Measurements from ENCODE around the gene LMBRD2. TPM values are rescaled to one million over a fixed set of nuclear protein-coding genes. Genes with fewer than 3 reads are reported as not detected.

Gene LMBRD2
- total and polyA plus RNA-seq, 2 donors (not counting 3 experiments of a cell fraction or from before 2014, with no cell fraction given), result 1.2 to 5.2 TPM

DNA sequence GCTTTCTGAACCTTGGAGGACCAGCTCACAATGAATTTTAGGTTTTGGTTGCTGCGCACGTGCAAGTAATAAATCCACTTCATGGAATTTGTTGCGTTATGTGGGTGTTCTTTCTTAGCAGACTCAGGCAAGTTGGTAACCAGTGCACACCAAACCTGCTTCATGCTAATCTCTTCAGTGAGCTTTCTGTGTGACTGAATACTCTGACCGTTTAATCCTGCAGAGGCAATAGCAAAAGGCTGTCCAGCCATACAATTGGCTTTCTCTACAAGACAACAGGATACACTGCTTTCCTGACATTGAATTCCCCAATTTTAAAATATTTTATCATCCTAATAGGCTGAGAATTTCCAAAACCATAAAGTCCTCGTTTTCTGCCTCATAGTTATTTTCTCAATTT is 95.3 kb downstream of the LMBRD2 start:
- no peak for FAIRE-seq
- no peaks in the 10 kb centered on the region for H3K27me3 ChIP-seq (ENCODE audit: control insufficient read depth in 2 of 2, insufficient read depth in 2 of 2, low read length in 2 of 2)
- H4K20me1 ChIP-seq (replicated peaks; ENCODE audit: control insufficient read depth, extremely low read depth, insufficient read depth, low read length), result no peaks in the 10 kb centered on the region
- H3K27ac ChIP-seq (ENCODE audit: insufficient read depth, low read depth, low read length), result no peak overlapping the region
- no peaks in the 10 kb centered on the region for H3K79me2 ChIP-seq (ENCODE audit: control insufficient read depth, insufficient read depth, low read length)
- no peak for TF ChIP-seq JUN (IDR thresholded peaks at IDR 0.05; ENCODE audit: borderline replicate concordance, insufficient read depth, insufficient read length, low read depth)
- TF ChIP-seq, protein P1, sequence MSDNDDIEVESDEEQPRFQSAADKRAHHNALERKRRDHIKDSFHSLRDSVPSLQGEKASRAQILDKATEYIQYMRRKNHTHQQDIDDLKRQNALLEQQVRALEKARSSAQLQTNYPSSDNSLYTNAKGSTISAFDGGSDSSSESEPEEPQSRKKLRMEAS (IDR thresholded peaks at IDR 0.05; ENCODE audit: insufficient read depth, insufficient read length), result no peak
- no peak for TF ChIP-seq FOS (IDR thresholded peaks at IDR 0.05; ENCODE audit: borderline replicate concordance, insufficient read depth, low read length)
- TF ChIP-seq POLR2AphosphoS5 (IDR thresholded peaks at IDR 0.05; ENCODE audit: insufficient read depth, low read depth, low read length), result no peak
- no peak for TF ChIP-seq GATA2 (IDR thresholded peaks at IDR 0.05; ENCODE audit: insufficient read depth, insufficient read length, low read depth, low read length)
- TF ChIP-seq, protein P2, sequence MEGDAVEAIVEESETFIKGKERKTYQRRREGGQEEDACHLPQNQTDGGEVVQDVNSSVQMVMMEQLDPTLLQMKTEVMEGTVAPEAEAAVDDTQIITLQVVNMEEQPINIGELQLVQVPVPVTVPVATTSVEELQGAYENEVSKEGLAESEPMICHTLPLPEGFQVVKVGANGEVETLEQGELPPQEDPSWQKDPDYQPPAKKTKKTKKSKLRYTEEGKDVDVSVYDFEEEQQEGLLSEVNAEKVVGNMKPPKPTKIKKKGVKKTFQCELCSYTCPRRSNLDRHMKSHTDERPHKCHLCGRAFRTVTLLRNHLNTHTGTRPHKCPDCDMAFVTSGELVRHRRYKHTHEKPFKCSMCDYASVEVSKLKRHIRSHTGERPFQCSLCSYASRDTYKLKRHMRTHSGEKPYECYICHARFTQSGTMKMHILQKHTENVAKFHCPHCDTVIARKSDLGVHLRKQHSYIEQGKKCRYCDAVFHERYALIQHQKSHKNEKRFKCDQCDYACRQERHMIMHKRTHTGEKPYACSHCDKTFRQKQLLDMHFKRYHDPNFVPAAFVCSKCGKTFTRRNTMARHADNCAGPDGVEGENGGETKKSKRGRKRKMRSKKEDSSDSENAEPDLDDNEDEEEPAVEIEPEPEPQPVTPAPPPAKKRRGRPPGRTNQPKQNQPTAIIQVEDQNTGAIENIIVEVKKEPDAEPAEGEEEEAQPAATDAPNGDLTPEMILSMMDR (IDR thresholded peaks at IDR 0.05; ENCODE audit: extremely low read depth in 1 of 2, insufficient read depth in 1 of 2, low read depth in 1 of 2, low read length in 2 of 2), result no peak
- TF ChIP-seq POLR2A (IDR thresholded peaks at IDR 0.05; ENCODE audit: low read depth, low read length), result no peak
- TF ChIP-seq MYC (IDR thresholded peaks at IDR 0.05; ENCODE audit: low read depth, low read length), result no peak
- no peak for TF ChIP-seq EZH2 (IDR thresholded peaks at IDR 0.05; ENCODE audit: borderline replicate concordance, low read depth, low read length, severe bottlenecking)
- H3K36me3 ChIP-seq (ENCODE audit: control insufficient read depth in 2 of 2, extremely low read depth in 1 of 2, insufficient read depth in 2 of 2, low read length in 2 of 2), result no peaks in the 10 kb centered on the region
- intact Hi-C loops (cut with micrococcal nuclease), result no loop called here
- DNase-seq (ENCODE audit: low read depth, low spot score), result no peak
- no peak overlapping the region for H3K4me2 ChIP-seq (ENCODE audit: insufficient read depth, low read length)
- dilution Hi-C loops (cut with MboI; ENCODE audit: extremely low pct_ligation_motif_present, low sequenced_read_pairs), result no loop called here
- no peak overlapping the region for H3K9ac ChIP-seq (replicated peaks; ENCODE audit: extremely low read depth, insufficient read depth, low read length)
- H3K4me1 ChIP-seq (ENCODE audit: control insufficient read depth, extremely low read depth, insufficient read depth, low read length), result no peaks in the 10 kb centered on the region
- H3K4me3 ChIP-seq (replicated peaks in 1 of 3; ENCODE audit: insufficient read depth in 1 of 3, low read depth in 1 of 3, low read length in 3 of 3), result no peak overlapping the region
- H3K9me3 ChIP-seq (replicated peaks; ENCODE audit: control insufficient read depth, insufficient read depth, low read length), result no peaks in the 10 kb centered on the region
- ChIA-PET POLR2A (no interaction called here), CTCF (interaction anchor here (0.9 kb wide), 1 partner anchor 22 kb away, joined by 3 read pairs; no protein-coding TSS in a partner anchor)
- no TSS peak for BruUV-seq (replicated peaks)
- no peaks in the 10 kb centered on the region for H3K9me1 ChIP-seq (replicated peaks; ENCODE audit: control insufficient read depth, extremely low read depth, insufficient read depth, low read length)
- no peak overlapping the region for H2AFZ ChIP-seq (ENCODE audit: low read depth, low read length)

Data from endothelial cell of umbilical vein (primary cell).